Ovary (tissue), 9 donors: ENCODE measurements around the gene TTC7B. TPM values are rescaled to one million over a fixed set of nuclear protein-coding genes. Genes with fewer than 3 reads are reported as not detected.

ENCODE experiments used
- DNase-seq, 5 donors: peaks; one replicate each; pipeline ENCODE4 v3.0.0-alpha.2; 2019 to 2020
- H3K27ac ChIP-seq, 2 donors: fragments of 200-600 bp; one replicate each; pipeline versions ENCODE4 v1.5.1 to v1.8.0; 2019 to 2022
- H3K27me3 ChIP-seq: fragments of 200-600 bp; one replicate; pipeline ENCODE4 v1.8.0; 2022
- H3K36me3 ChIP-seq: fragments of 200-600 bp; sonication (generic); one replicate; pipeline ENCODE4 v1.5.1; 2019
- H3K4me1 ChIP-seq: one replicate; pipeline ENCODE4 v1.8.1; 2013; ENCODE audit warnings: mild to moderate bottlenecking, moderate library complexity; ENCODE audit not compliant: insufficient read depth
- H3K4me3 ChIP-seq: fragments of 200-600 bp; sonication (generic); one replicate; pipeline ENCODE4 v1.5.1; 2017
- H3K9me3 ChIP-seq, 2 donors: fragments of 200-600 bp in 1 of 2; sonication (generic) in 1 of 2; one replicate each; pipeline versions ENCODE4 v1.5.1 to v1.8.1; 2013 to 2019; ENCODE audit warnings: mild to moderate bottlenecking in 1 of 2, moderate library complexity in 1 of 2
- CTCF ChIP-seq, 3 donors: fragments of 450-650 bp in 2 of 3; fragments of 200-600 bp in 1 of 3; IDR thresholded peaks; one replicate each; pipeline versions ENCODE4 v1.5.1 to v1.8.0; 2016 to 2022; ENCODE audit warnings: antibody characterized with exemption in 3 of 3, mild to moderate bottlenecking in 1 of 3
- EP300 ChIP-seq: sonication (generic); formaldehyde crosslinking; IDR thresholded peaks from one replicate; pipeline ENCODE4 v1.6.1; 2017; ENCODE audit warnings: antibody characterized with exemption
- POLR2A ChIP-seq: fragments of 450-650 bp; IDR thresholded peaks from one replicate; pipeline ENCODE4 v1.6.1; 2017; ENCODE audit warnings: antibody characterized with exemption, mild to moderate bottlenecking, moderate library complexity
- WGBS, 3 donors: extraction: QIAGEN DNeasy Blood & Tissue Kit in 1 of 3; methylation state at CpG; one replicate each; pipeline versions ENCODE4 v1.1.5 to v1.1.7; 2013 to 2017; 5-methylcytosine and 5-hydroxymethylcytosine counted together
- intact Hi-C, 4 donors: fragments of 100-400 bp; cut with DNase I; formaldehyde crosslinking; loops; one replicate each; pipeline versions ENCODE4 v1.11.0 to v1.15.1; 2022 to 2023
- polyA plus RNA-seq, 2 donors: library from polyadenylated mRNA; stranded (reverse); fragments of 200-250 nt in 1 of 2; fragments of 350-450 nt in 1 of 2; fragmentation: Illumina TruSeq in 1 of 2; extraction: RNeasy Lipid Tissue Mini Kit (QIAGEN cat#74804) in 1 of 2; gene quantifications; one replicate each; pipeline ENCODE4 v1.2.3, GENCODE V29; 2013 to 2014
- total RNA-seq, 7 donors: library from RNA; depleted of rRNA in 2 of 7; stranded (reverse); fragments of >200 nt in 2 of 7; fragmentation: NEBNext Ultra II Directional in 3 of 7; extraction: Animal tissue kit (Norgen Biotek cat#: 25700) in 3 of 7; gene quantifications; one replicate each; pipeline versions ENCODE4 v1.1.0 to v1.2.4, GENCODE V29; 2016 to 2023
- donor health status: DM: no; HTN: no; CAD: no; lungs with moderate emphysema.
- donor health status: DM: no; HTN: no; CAD: no.
- donor health status: Bipolar disorder and iron deficiency.
- donor health status: DM: yes; HTN: yes; CAD: no.
- donor health status: DM: no; HTN: no; CAD: no.
- donor health status: DM: yes; HTN: yes; CAD: no.

Gene TTC7B
- total and polyA plus RNA-seq, 9 donors: 18.2 to 39.5 (median 34.2) TPM

- Histone ChIP-seq H3K27ac (no peak overlapping the region), H3K36me3 (no peaks in the 10 kb centered on the region), H3K4me1 (peaks cover 3% of the 10 kb centered on the region), H3K27me3 (no peaks in the 10 kb centered on the region), H3K9me3 (no peaks in the 10 kb centered on the region), H3K4me3 (no peak overlapping the region)
- no peak for DNase-seq
- no peak for TF ChIP-seq POLR2A
- no peak for TF ChIP-seq CTCF (IDR thresholded peaks at IDR 0.05)
- intact Hi-C loops: no loop called here
- 95 to 96% (median 96%) methylated on average over 15 of the region's 15 CpGs for WGBS, 3 donors
These were observed 30.3 kb downstream of the TTC7B start for GRCh38 chr14:90785876-90786450.

- 69 to 72% (median 70%) methylated on average over 7 of the region's 7 CpGs for WGBS, 3 donors
- no peaks in the 10 kb centered on the region for H3K36me3 ChIP-seq
- H3K27me3 ChIP-seq: no peaks in the 10 kb centered on the region
- H3K9me3 ChIP-seq: no peaks in the 10 kb centered on the region
- peaks cover 3% of the 10 kb centered on the region for H3K4me1 ChIP-seq
- intact Hi-C loops: no loop called here
- H3K4me3 ChIP-seq: no peak overlapping the region
- DNase-seq: peak in 3 of 5 donors; percentile 40 to 59 (median 47)
- TF ChIP-seq CTCF (IDR thresholded peaks at IDR 0.05) (no peak), EP300 (no peak), POLR2A (no peak)
- no peak overlapping the region for H3K27ac ChIP-seq
These were observed 30.8 kb downstream of the TTC7B start for GRCh38 chr14:90785471-90785870.

- no peak for DNase-seq
- no peaks in the 10 kb centered on the region for H3K27me3 ChIP-seq
- intact Hi-C loops: no loop called here
- no peak overlapping the region for H3K27ac ChIP-seq
- peaks cover 3% of the 10 kb centered on the region for H3K4me1 ChIP-seq
- no peaks in the 10 kb centered on the region for H3K9me3 ChIP-seq
- WGBS, 3 donors: 87 to 97% (median 93%) methylated on average over 9 of the region's 9 CpGs
- H3K4me3 ChIP-seq: no peak overlapping the region
- no peaks in the 10 kb centered on the region for H3K36me3 ChIP-seq
- TF ChIP-seq POLR2A (no peak), EP300 (no peak), CTCF (IDR thresholded peaks at IDR 0.05) (no peak)
These were observed 31.5 kb downstream of the TTC7B start for GRCh38 chr14:90784621-90785270.

- intact Hi-C loops: no loop called here
- Histone ChIP-seq H3K27ac (no peak overlapping the region), H3K36me3 (no peaks in the 10 kb centered on the region), H3K4me1 (peaks cover 3% of the 10 kb centered on the region), H3K4me3 (no peak overlapping the region), H3K9me3 (no peaks in the 10 kb centered on the region), H3K27me3 (no peaks in the 10 kb centered on the region)
- no peak for DNase-seq
- 94 to 97% (median 97%) methylated on average over 6 of the region's 6 CpGs for WGBS, 3 donors
- TF ChIP-seq EP300 (no peak), POLR2A (no peak), CTCF (IDR thresholded peaks at IDR 0.05) (no peak)
These were observed 32.9 kb downstream of the TTC7B start for GRCh38 chr14:90783344-90783743.
